ENCODE results near the gene EPAS1. TPM values are rescaled to one million over a fixed set of nuclear protein-coding genes. Genes with fewer than 3 reads are reported as not detected.

The EPAS1 gene
- total and polyA plus RNA-seq, 2 of the 13 experiments (the other 11 are each of a cell fraction or from before 2014, with no cell fraction given), result 47.1 to 182 TPM

- TF ChIP-seq, protein P1, sequence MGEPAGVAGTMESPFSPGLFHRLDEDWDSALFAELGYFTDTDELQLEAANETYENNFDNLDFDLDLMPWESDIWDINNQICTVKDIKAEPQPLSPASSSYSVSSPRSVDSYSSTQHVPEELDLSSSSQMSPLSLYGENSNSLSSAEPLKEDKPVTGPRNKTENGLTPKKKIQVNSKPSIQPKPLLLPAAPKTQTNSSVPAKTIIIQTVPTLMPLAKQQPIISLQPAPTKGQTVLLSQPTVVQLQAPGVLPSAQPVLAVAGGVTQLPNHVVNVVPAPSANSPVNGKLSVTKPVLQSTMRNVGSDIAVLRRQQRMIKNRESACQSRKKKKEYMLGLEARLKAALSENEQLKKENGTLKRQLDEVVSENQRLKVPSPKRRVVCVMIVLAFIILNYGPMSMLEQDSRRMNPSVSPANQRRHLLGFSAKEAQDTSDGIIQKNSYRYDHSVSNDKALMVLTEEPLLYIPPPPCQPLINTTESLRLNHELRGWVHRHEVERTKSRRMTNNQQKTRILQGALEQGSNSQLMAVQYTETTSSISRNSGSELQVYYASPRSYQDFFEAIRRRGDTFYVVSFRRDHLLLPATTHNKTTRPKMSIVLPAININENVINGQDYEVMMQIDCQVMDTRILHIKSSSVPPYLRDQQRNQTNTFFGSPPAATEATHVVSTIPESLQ (CRISPR knock-in tag; conservative IDR thresholded peaks at IDR 0.05), result no peak
- TF ChIP-seq SMAD1 (CRISPR knock-in tag; IDR thresholded peaks at IDR 0.05; ENCODE audit: borderline replicate concordance, low read depth), result 0 out of 2 replicates have a peak, but pooled peaks have one; percentile 65
- TF ChIP-seq MATR3 (CRISPR knock-in tag; IDR thresholded peaks at IDR 0.05), result no peak
- TF ChIP-seq ZNF780A (CRISPR knock-in tag; IDR thresholded peaks at IDR 0.05), result 0 out of 2 replicates have a peak, but pooled peaks have one; percentile 41
- no peak for TF ChIP-seq FUBP1 (CRISPR knock-in tag; IDR thresholded peaks at IDR 0.05; ENCODE audit: borderline replicate concordance)
- no peak for TF ChIP-seq ZNF7 (CRISPR knock-in tag; IDR thresholded peaks at IDR 0.05)
- no peak for TF ChIP-seq JDP2 (CRISPR knock-in tag; IDR thresholded peaks at IDR 0.05; ENCODE audit: borderline replicate concordance)
- TF ChIP-seq FOXA3 (CRISPR knock-in tag; IDR thresholded peaks at IDR 0.05), result no peak
- no peak for TF ChIP-seq ZBTB20 (CRISPR knock-in tag; IDR thresholded peaks at IDR 0.05; ENCODE audit: borderline replicate concordance, low read depth)
- TF ChIP-seq GATAD1 (CRISPR knock-in tag; IDR thresholded peaks at IDR 0.05), result no peak
- TF ChIP-seq, protein P2, sequence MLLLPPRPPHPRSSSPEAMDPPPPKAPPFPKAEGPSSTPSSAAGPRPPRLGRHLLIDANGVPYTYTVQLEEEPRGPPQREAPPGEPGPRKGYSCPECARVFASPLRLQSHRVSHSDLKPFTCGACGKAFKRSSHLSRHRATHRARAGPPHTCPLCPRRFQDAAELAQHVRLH (CRISPR knock-in tag; IDR thresholded peaks at IDR 0.05; ENCODE audit: borderline replicate concordance, low read depth), result no peak
- no peak for TF ChIP-seq TIGD3 (CRISPR knock-in tag; IDR thresholded peaks at IDR 0.05; ENCODE audit: borderline replicate concordance)
- TF ChIP-seq ZNF570 (CRISPR knock-in tag; IDR thresholded peaks at IDR 0.05; ENCODE audit: borderline replicate concordance), result no peak
- TF ChIP-seq ZNF768 (CRISPR knock-in tag; IDR thresholded peaks at IDR 0.05), result peak; percentile 97
- no peak for TF ChIP-seq ZNF703 (CRISPR knock-in tag; IDR thresholded peaks at IDR 0.05; ENCODE audit: borderline replicate concordance)
- TF ChIP-seq PRMT3 (CRISPR knock-in tag; IDR thresholded peaks at IDR 0.05; ENCODE audit: borderline replicate concordance, low read depth), result no peak
- no peak for TF ChIP-seq RBAK (CRISPR knock-in tag; IDR thresholded peaks at IDR 0.05)
- no peak for TF ChIP-seq KLF15 (CRISPR knock-in tag; IDR thresholded peaks at IDR 0.05; ENCODE audit: borderline replicate concordance)
- no peak for TF ChIP-seq ZNF337 (CRISPR knock-in tag; IDR thresholded peaks at IDR 0.05; ENCODE audit: borderline replicate concordance, low read depth)
- no peak for TF ChIP-seq IKZF5 (CRISPR knock-in tag; IDR thresholded peaks at IDR 0.05)
- TF ChIP-seq SMAD3 (CRISPR knock-in tag; IDR thresholded peaks at IDR 0.05), result no peak
- no peak for TF ChIP-seq CAMTA2 (CRISPR knock-in tag; IDR thresholded peaks at IDR 0.05; ENCODE audit: borderline replicate concordance)
Measured at GRCh38 chr2:46410273-46411244, 113.4 kb downstream of the EPAS1 start (continued).
